Measurements from ENCODE around the gene INPP5D.
A peak's percentile ranks its signal among the peaks of the same experiment; 100 is the strongest.
"Not testable (repeated sequence)": the region's sequence is repeated elsewhere in the genome, so short reads cannot be mapped to it uniquely, and the experiment has no call there.

The INPP5D gene

DNA sequence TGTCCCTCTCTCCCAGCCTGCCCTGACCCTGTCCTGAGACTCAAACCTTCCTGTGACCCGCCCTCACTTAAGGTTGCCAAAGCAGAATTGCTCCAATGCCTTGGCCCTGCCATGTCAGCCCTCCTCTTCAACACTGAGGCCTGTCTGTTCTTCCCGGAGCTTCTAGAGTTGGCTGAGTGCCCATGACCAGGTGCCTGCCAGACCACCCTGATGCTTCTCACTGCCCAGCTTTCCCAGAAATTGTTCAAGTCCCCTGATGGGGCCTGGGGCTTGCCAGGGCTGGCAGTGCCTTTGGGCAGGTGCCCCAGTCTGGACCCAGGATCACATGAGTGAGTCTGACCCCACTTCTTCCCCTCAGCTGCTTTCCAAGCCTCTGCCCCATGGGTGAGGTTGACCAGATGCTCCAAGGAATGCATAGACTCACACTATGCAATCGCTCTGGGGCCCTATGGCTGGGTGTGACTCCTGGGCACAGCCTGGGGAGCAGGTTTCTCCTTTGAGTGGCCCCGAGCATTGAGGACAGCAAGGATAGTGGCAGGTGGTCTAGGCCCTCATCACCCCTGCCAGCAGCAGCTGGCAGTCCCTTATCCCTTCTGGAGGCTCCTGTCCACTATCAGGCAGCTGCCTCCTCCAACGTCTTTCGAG lies 3.1 kb upstream of the INPP5D start:
- no peak for DNase-seq

DNA sequence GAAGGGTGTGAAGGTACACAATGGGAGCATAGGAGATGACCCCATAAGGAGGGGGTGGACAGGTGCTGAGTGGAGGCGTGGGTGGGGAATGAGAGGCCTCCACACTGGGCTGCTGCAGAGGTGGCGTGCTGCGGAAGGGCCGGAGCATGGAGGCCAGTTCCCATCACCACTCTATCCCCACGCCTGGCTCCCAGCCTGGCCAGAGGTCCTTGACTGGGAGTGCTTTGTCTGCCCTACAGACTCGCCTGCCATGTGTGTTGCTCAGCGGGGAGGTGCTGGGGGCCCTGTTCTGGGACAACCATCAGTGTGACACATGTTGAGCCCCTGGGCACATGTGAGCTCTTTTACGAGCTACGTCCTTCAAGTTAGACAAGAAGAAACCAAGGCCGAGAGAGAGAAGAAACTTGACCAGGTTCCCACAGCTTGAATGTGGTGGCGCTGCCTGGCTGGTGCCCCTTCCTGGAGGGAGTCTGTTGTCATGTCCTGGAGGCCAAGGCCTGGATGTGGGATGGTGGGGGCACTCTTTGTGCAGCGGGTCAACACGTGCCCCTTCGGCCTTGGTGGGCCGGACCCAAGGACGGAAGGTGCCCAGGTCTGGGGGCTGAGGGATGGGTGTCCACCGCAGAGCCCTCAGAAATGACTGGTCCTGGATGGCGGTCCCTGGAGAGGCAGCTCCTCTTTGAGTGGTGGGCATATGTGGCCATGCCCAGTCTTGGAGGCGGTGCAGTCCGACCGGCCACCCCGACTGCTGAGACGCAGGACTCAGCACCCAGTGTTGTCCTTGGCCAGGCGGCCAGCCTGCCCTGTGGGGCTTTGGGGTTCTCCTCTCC lies 1.2 kb upstream of the INPP5D start:
- DNase-seq = no peak

- DNase-seq = no peak
Measured at GRCh38 chr2:233059547-233059796, 670 bp upstream of the INPP5D start.

DNA sequence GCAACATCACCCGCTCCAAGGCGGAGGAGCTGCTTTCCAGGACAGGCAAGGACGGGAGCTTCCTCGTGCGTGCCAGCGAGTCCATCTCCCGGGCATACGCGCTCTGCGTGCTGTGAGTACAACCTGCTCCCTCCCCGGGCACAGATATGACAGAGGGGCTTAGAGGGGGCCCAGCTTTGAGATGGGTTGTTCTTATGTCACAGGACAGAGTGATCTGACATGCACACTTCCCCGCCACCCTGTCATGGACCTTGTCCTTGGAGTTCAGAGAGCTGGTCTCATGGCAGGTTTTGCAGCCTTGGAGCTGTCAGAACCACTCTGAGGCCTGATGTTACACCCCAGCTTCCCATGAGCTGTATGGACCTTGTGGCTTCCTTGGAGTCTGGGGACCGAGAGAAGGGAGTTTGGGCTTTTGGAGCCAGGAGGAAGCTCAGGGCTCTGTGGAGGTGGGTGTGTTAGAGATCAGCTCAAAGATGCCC lies 398 bp downstream of the INPP5D start:
- no peak for DNase-seq

GRCh38 chr2:233060980-233061590 lies 943 bp downstream of the INPP5D start:
- no peak for DNase-seq

GRCh38 chr2:233061591-233062450 lies 1.7 kb downstream of the INPP5D start:
- peak; percentile 46 for DNase-seq

- DNase-seq = no peak
Measured at GRCh38 chr2:233062451-233062850, 2.3 kb downstream of the INPP5D start.

GRCh38 chr2:233062946-233063268 lies 2.8 kb downstream of the INPP5D start:
- no peak for DNase-seq

- DNase-seq = no peak
Measured at GRCh38 chr2:233063269-233063975, 3.3 kb downstream of the INPP5D start.

GRCh38 chr2:233063976-233064411 lies 3.9 kb downstream of the INPP5D start:
- no peak for DNase-seq

- DNase-seq = no peak
Measured at GRCh38 chr2:233064530-233065199, 4.5 kb downstream of the INPP5D start.

GRCh38 chr2:233065200-233065589 lies 5.1 kb downstream of the INPP5D start:
- not testable (repeated sequence) for DNase-seq

- no peak for DNase-seq
Measured at GRCh38 chr2:233065954-233066470, 5.9 kb downstream of the INPP5D start.

GRCh38 chr2:233068762-233069418 lies 8.7 kb downstream of the INPP5D start:
- DNase-seq = no peak

DNA sequence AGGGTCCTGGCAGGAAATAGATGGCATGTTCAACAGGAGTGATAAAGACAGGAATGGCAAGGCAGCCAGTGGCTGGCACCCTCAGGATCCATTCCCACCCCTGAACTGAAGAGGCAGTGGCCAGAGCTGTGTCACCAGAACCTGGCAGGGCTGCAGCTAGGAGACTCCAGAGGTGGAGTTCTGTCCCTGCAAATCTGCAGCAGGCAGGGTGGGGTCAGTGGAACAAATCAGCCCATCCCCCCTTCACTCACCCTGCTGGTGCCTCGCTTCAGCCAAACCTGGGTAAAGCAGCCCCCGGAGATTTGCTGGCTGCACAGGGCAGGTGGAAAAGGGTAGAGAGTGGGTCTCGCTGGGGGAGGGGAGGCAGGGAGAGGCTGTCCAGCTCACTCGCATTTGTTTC lies 12.7 kb downstream of the INPP5D start:
- no peak for DNase-seq

DNA sequence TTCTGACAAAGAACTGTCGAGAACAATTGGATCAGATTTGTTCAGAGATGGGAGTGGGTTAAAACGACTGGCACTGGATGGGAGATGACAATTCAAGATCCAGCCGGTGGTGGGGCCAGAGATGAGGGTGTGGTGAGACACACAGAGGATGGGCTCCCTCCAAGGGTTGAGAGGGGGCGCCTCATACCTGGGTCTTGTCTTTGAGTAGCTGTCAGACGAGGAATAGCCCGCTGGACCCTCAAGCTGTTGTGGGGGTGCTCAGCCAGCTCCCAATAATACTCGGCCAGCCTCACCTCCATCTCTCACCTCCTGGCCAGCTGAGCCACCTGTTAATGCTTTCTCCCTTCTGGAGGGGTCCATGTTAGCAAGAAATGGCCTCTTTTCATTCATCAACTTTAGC lies 14.0 kb downstream of the INPP5D start:
- DNase-seq = no peak

DNA sequence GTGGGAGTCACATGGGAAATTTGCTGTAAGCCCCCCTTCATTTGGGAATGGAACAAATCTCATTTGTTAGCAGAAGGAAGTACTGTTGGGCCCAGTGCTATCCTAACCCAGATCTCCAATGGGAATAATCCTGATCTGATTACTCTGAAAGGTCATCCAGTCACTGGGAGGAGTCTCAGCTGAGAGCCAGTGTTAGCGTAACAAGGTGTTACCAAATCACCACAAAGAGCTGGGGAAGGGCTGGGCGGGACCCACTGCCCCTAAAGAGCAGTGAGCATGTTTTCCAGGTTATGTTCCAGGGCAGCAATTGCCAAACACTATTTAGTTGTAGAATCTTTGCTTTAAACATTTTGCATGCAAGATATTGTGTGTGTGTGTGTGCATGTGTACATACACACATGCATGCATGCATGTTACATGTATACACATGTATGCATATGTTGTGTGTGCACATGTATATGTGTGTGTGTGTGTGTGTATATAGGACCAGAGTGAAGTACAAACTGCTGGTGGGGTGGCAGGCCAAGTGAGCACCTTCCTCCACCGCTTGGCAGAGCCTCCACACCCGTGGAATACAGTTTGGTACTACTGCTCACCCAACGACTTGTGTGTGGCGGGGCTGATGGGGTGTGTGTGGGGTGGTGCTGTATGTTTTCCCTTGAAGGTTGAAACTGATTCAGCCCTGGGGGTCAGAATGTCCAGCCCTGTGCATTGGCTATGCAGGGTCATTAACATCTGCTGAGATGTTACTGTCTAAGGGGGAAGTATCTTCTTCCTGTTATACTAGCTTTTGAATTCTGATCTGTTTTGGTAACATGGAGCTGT lies 15.2 kb downstream of the INPP5D start:
- DNase-seq = no peak

- DNase-seq = no peak
Measured at GRCh38 chr2:233075966-233076339, 15.8 kb downstream of the INPP5D start.

DNA sequence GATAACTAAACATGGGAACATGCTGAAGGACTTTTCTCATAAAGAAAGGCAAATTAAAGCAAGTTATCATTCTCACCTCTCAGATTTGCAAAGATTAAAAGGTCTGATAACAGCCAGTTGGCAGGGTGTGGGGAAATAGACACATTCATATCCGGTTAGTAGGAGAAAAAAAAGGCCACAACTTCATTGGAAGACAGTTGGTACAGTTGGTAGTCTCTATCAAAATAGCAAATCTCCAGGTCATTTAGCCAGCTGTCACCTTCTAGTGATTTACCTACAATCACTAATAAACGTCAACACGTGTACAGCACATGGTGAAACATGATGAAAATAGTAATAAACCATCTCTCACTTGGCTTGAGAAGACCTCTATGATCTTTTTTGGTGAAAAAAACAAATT lies 16.6 kb downstream of the INPP5D start:
- DNase-seq = no peak

- DNase-seq = no peak
Measured at GRCh38 chr2:233079473-233079877, 19.3 kb downstream of the INPP5D start.

Measured in 8988T (cell line).